Neural cell (in vitro differentiated cells): Measurements from ENCODE around the gene NT5DC4. TPM values are rescaled to one million over a fixed set of nuclear protein-coding genes. Genes with fewer than 3 reads are reported as not detected.

Experiments used
- H2AFZ ChIP-seq: fragments of 200-600, 300-800 bp; sonication (generic), shearing (Covaris generic); 2 replicates; pipeline ENCODE4 v1.6.0; 2014; ENCODE audit warnings: low read depth, mild to moderate bottlenecking, antibody characterized with exemption, low read length, moderate library complexity
- H3F3A ChIP-seq: fragments of 200-600 bp; shearing (Covaris generic); 2 replicates; pipeline ENCODE4 v1.6.1; 2016; ENCODE audit warnings: mild to moderate bottlenecking, moderate library complexity, mixed read lengths, antibody characterized with exemption, low read length; ENCODE audit not compliant: insufficient read depth, poor library complexity, severe bottlenecking
- H3K27ac ChIP-seq: fragments of 200-600, 300-800 bp; sonication (generic), shearing (Covaris generic); 2 replicates; pipeline ENCODE4 v1.5.1; 2014; ENCODE audit warnings: mild to moderate bottlenecking, low read length, moderate library complexity
- H3K27me3 ChIP-seq: fragments of 300-800, 200-600 bp; sonication (generic), shearing (Covaris generic); 2 replicates; pipeline ENCODE4 v1.6.0; 2014; ENCODE audit warnings: mild to moderate bottlenecking, low read depth, low read length, moderate library complexity; ENCODE audit not compliant: insufficient read depth
- H3K36me3 ChIP-seq: fragments of 300-800, 200-600 bp; sonication (generic), shearing (Covaris generic); 2 replicates; pipeline ENCODE4 v1.5.1; 2014; ENCODE audit warnings: mild to moderate bottlenecking, antibody characterized with exemption, low read length, moderate library complexity; ENCODE audit not compliant: insufficient read depth
- H3K4me2 ChIP-seq: fragments of 300-800, 200-600 bp; sonication (generic), shearing (Covaris generic); 2 replicates; pipeline ENCODE4 v1.6.0; 2014; ENCODE audit warnings: mild to moderate bottlenecking, low read length
- H3K4me3 ChIP-seq: fragments of 300-800, 200-600 bp; sonication (generic), shearing (Covaris generic); 2 replicates; pipeline ENCODE4 v1.5.1; 2014; ENCODE audit warnings: mild to moderate bottlenecking, low read length, moderate library complexity
- H3K79me2 ChIP-seq: fragments of 200-600 bp; shearing (Covaris generic); replicated peaks from 2 replicates; pipeline ENCODE4 v1.6.0; 2014; ENCODE audit warnings: mild to moderate bottlenecking, low read length, moderate library complexity; ENCODE audit not compliant: insufficient read depth
- H3K9ac ChIP-seq: fragments of 300-800, 200-600 bp; sonication (generic), shearing (Covaris generic); 2 replicates; pipeline ENCODE4 v1.6.1; 2016; ENCODE audit warnings: mild to moderate bottlenecking, low read length, mixed read lengths
- H3K9me2 ChIP-seq: fragments of 200-600 bp; shearing (Covaris generic); 2 replicates; pipeline ENCODE4 v1.6.1; 2016; ENCODE audit warnings: mild to moderate bottlenecking, low read length, mixed read lengths; ENCODE audit not compliant: insufficient read depth
- H3K9me3 ChIP-seq: fragments of 200-600, 300-800 bp; sonication (generic), shearing (Covaris generic); 2 replicates; pipeline ENCODE4 v1.6.1; 2016; ENCODE audit warnings: mild to moderate bottlenecking, mixed run types, low read length, moderate library complexity, mixed read lengths
- H4K20me1 ChIP-seq: fragments of 200-600 bp; shearing (Covaris generic); 2 replicates; pipeline ENCODE4 v1.6.1; 2016; ENCODE audit warnings: mild to moderate bottlenecking, mixed run types; ENCODE audit not compliant: insufficient read depth
- CTCF ChIP-seq: fragments of 450-650 bp; IDR thresholded peaks from 2 replicates; pipeline ENCODE4 v1.5.1; 2014; ENCODE audit warnings: antibody characterized with exemption, mild to moderate bottlenecking, moderate library complexity; ENCODE audit not compliant: poor library complexity, severe bottlenecking
- EP300 ChIP-seq: fragments of 450-650 bp; conservative IDR thresholded peaks from 2 replicates; pipeline ENCODE4 v1.6.1; 2014; ENCODE audit warnings: antibody characterized with exemption, mild to moderate bottlenecking, moderate library complexity; ENCODE audit not compliant: poor library complexity, severe bottlenecking
- EZH2 ChIP-seq: fragments of 200-600, 300-800 bp; shearing (Covaris generic), sonication (generic); IDR thresholded peaks from 2 replicates; pipeline ENCODE4 v1.6.1; 2014; ENCODE audit warnings: antibody characterized with exemption, low read length, borderline replicate concordance, mild to moderate bottlenecking; ENCODE audit not compliant: insufficient read depth, poor library complexity, severe bottlenecking
- MXI1 ChIP-seq: fragments of 450-650 bp; conservative IDR thresholded peaks from 2 replicates; pipeline ENCODE4 v1.6.1; 2014; ENCODE audit warnings: antibody characterized with exemption, mild to moderate bottlenecking; ENCODE audit not compliant: poor library complexity, severe bottlenecking
- POLR2AphosphoS5 ChIP-seq: IDR thresholded peaks from 2 replicates; pipeline ENCODE4 v1.6.1; 2012
- RAD21 ChIP-seq: fragments of 450-650 bp; conservative IDR thresholded peaks from 2 replicates; pipeline ENCODE4 v1.6.1; 2014; ENCODE audit warnings: antibody characterized with exemption, mild to moderate bottlenecking, moderate library complexity
- REST ChIP-seq: IDR thresholded peaks from 2 replicates; pipeline ENCODE4 v1.6.1; 2012; ENCODE audit warnings: borderline replicate concordance
- SMC3 ChIP-seq: fragments of 450-650 bp; conservative IDR thresholded peaks from 2 replicates; pipeline ENCODE4 v1.6.1; 2014; ENCODE audit warnings: antibody characterized with exemption, mild to moderate bottlenecking, moderate library complexity; ENCODE audit not compliant: poor library complexity
- TAF1 ChIP-seq: IDR thresholded peaks from 2 replicates; pipeline ENCODE4 v1.6.1; 2012; ENCODE audit warnings: low read depth
- polyA plus RNA-seq: library from polyadenylated mRNA; depleted of rRNA; stranded (reverse); fragments of >200 nt; gene quantifications from 2 replicates; pipeline ENCODE4 v1.2.3, GENCODE V29; 2014

The NT5DC4 gene
- polyA plus RNA-seq, 1 donor from 2014 or later: not detected

DNA sequence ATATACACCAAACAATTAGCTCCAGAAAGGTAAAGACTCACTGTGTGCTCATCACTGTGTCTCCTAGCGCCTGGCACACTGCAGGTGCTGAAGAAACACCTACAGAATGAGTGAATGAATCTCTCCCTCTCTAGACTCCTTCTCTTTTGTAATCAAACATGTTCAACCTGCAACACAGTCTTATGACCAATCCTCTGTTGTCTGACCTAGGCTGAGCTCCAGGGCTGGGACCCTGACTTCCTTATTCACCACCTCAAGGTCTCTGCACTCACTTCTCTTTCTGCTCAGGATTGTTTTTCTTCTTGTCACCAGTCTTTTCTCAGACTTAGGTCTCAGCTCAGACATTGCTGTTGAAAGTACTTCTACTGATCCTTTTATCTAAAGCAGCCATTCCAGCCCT lies 33.7 kb downstream of the NT5DC4 start:
- no peaks in the 10 kb centered on the region for H3K27me3 ChIP-seq
- H3K79me2 ChIP-seq: no peaks in the 10 kb centered on the region
- no peak overlapping the region for H3K4me3 ChIP-seq
- H3K9me3 ChIP-seq: no peaks in the 10 kb centered on the region
- H4K20me1 ChIP-seq: no peaks in the 10 kb centered on the region
- H2AFZ ChIP-seq: no peak overlapping the region
- H3K36me3 ChIP-seq: no peaks in the 10 kb centered on the region
- TF ChIP-seq TAF1 (no peak), REST (no peak), CTCF (no peak), EZH2 (no peak), SMC3 (no peak), POLR2AphosphoS5 (no peak), RAD21 (no peak), MXI1 (no peak), EP300 (no peak)
- no peaks in the 10 kb centered on the region for H3F3A ChIP-seq
- H3K27ac ChIP-seq: no peak overlapping the region
- no peak overlapping the region for H3K9ac ChIP-seq
- no peaks in the 10 kb centered on the region for H3K9me2 ChIP-seq
- no peak overlapping the region for H3K4me2 ChIP-seq

- Histone ChIP-seq H3K9me3 (no peaks in the 10 kb centered on the region), H3K9me2 (no peaks in the 10 kb centered on the region), H3K27me3 (no peaks in the 10 kb centered on the region), H4K20me1 (no peaks in the 10 kb centered on the region), H3K79me2 (no peaks in the 10 kb centered on the region), H3K36me3 (no peaks in the 10 kb centered on the region), H3F3A (no peaks in the 10 kb centered on the region), H3K9ac (no peak overlapping the region), H3K4me2 (no peak overlapping the region), H2AFZ (no peak overlapping the region), H3K4me3 (no peak overlapping the region), H3K27ac (no peak overlapping the region)
- no peak for TF ChIP-seq CTCF
- no peak for TF ChIP-seq TAF1
- TF ChIP-seq REST: no peak
- no peak for TF ChIP-seq EP300
- no peak for TF ChIP-seq MXI1
- TF ChIP-seq RAD21: no peak
- no peak for TF ChIP-seq SMC3
- TF ChIP-seq POLR2AphosphoS5: no peak
- TF ChIP-seq EZH2: no peak
Observed at GRCh38 chr2:112755444-112755843, 34.6 kb downstream of the NT5DC4 start.
